ENCODE measurements around the gene ITGAV. TPM values are rescaled to one million over a fixed set of nuclear protein-coding genes. Genes with fewer than 3 reads are reported as not detected.
A peak's percentile ranks its signal among the peaks of the same experiment; 100 is the strongest.

Gene ITGAV
- total and polyA plus RNA-seq, 2 donors from 2014 or later: 26.3 to 99.0 TPM

DNA sequence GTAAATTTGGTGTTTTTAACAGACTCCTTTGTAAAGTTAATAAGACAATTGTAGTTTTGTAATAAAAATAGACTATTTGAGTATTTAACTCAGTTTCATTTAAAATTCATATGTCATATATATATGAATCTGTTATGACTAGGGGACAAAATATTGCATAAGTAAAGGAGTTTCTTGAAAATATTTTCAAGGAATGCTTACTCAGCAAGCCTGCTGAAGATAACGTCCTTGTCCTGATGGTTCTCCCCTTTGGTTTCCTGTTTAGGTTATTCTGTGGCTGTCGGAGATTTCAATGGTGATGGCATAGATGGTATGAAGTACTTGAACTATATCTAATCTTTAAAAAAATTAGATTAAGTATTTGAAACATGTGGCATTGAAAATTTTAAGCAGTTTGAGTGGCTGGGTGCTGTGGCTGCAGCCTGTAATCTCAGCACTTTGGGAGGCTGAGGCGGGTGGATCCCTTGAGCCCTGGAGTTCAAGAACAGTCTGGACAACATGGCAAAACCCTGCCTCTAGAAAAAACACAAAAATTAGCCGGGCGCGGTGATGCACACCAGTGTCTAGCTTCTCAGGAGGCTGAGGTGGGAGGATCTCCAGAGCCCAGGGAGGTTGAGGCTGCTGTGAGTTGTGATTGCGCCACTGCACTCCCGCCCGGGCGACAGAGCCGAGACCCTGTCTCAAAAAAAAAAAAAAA, 47.1 kb downstream of the ITGAV start:
- H3K36me3 ChIP-seq (ENCODE audit: control insufficient read depth in 2 of 3, insufficient read depth in 3 of 3, low read length in 3 of 3): peaks cover 2 to 7% (median 6%) of the 10 kb centered on the region in 3 donors
- no peak overlapping the region for H3K9ac ChIP-seq (ENCODE audit: low read length in 3 of 3)
- no peak overlapping the region for H3K27ac ChIP-seq (ENCODE audit: low read depth in 2 of 2, low read length in 2 of 2)
- intact Hi-C loops (cut with DNase I): no loop called here
- TF ChIP-seq CTCF (IDR thresholded peaks at IDR 0.05; ENCODE audit: borderline replicate concordance, extremely low read depth, insufficient read depth): no peak
- FAIRE-seq (no peak), DNase-seq (peak in 1 of 5 donors; percentile 24)
- no peaks in the 10 kb centered on the region for H3K27me3 ChIP-seq (ENCODE audit: control insufficient read depth, insufficient read depth, low read length)
- H3K4me1 ChIP-seq (ENCODE audit: control insufficient read depth in 2 of 3, insufficient read depth in 2 of 3, low read depth in 1 of 3, low read length in 3 of 3): no peaks in the 10 kb centered on the region
- no peaks in the 10 kb centered on the region for H3K9me3 ChIP-seq (ENCODE audit: control insufficient read depth in 2 of 3, insufficient read depth in 1 of 3, low read length in 3 of 3)
- no peak overlapping the region for H3K4me3 ChIP-seq (ENCODE audit: low read length in 3 of 3)

- Histone ChIP-seq H3K36me3 (ENCODE audit: control insufficient read depth in 2 of 3, insufficient read depth in 3 of 3, low read length in 3 of 3) (peaks cover 2 to 7% (median 6%) of the 10 kb centered on the region in 3 donors), H3K9ac (ENCODE audit: low read length in 3 of 3) (no peak overlapping the region), H3K27me3 (ENCODE audit: control insufficient read depth, insufficient read depth, low read length) (no peaks in the 10 kb centered on the region), H3K9me3 (ENCODE audit: control insufficient read depth in 2 of 3, insufficient read depth in 1 of 3, low read length in 3 of 3) (no peaks in the 10 kb centered on the region), H3K4me3 (ENCODE audit: low read length in 3 of 3) (no peak overlapping the region), H3K27ac (ENCODE audit: low read depth in 2 of 2, low read length in 2 of 2) (no peak overlapping the region), H3K4me1 (ENCODE audit: control insufficient read depth in 2 of 3, insufficient read depth in 2 of 3, low read depth in 1 of 3, low read length in 3 of 3) (no peaks in the 10 kb centered on the region)
- intact Hi-C loops (cut with DNase I): no loop called here
- FAIRE-seq (no peak), DNase-seq (no peak)
- TF ChIP-seq CTCF (IDR thresholded peaks at IDR 0.05; ENCODE audit: borderline replicate concordance, extremely low read depth, insufficient read depth): no peak
Measured at GRCh38 chr2:186637497-186637800, 47.6 kb downstream of the ITGAV start.

DNA sequence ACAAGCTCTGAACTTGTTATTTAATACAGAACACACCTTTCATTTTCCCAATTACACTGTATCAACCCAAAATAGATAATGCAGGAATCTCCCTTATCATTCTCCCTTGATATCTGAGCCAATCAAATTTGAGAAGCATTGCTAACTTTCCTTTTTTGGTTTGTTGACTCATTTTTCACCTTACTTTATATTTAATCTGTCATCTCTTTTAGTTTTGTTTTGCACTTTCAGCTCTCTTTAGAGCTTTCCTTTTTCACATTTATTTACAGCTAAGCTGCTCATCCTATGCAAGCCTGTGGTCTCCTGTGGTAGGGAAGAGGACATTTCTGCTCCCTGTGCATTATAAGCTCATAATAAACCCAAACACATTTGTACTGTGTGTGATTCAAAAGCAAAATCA, 50.1 kb downstream of the ITGAV start:
- no peaks in the 10 kb centered on the region for H3K4me1 ChIP-seq (ENCODE audit: control insufficient read depth in 2 of 3, insufficient read depth in 2 of 3, low read depth in 1 of 3, low read length in 3 of 3)
- H3K36me3 ChIP-seq (ENCODE audit: control insufficient read depth in 2 of 3, insufficient read depth in 3 of 3, low read length in 3 of 3): peaks cover 2 to 10% (median 7%) of the 10 kb centered on the region in 3 donors
- FAIRE-seq (no peak), DNase-seq (no peak)
- intact Hi-C loops (cut with DNase I): loop anchor here (10.0 kb wide), 1 partner anchor 135 kb away; no protein-coding TSS in a partner anchor
- no peak overlapping the region for H3K4me3 ChIP-seq (ENCODE audit: low read length in 3 of 3)
- H3K27ac ChIP-seq (ENCODE audit: low read depth in 2 of 2, low read length in 2 of 2): no peak overlapping the region
- no peak for TF ChIP-seq CTCF (IDR thresholded peaks at IDR 0.05; ENCODE audit: borderline replicate concordance, extremely low read depth, insufficient read depth)
- H3K9me3 ChIP-seq (ENCODE audit: control insufficient read depth in 2 of 3, insufficient read depth in 1 of 3, low read length in 3 of 3): no peaks in the 10 kb centered on the region
- H3K9ac ChIP-seq (ENCODE audit: low read length in 3 of 3): no peak overlapping the region
- H3K27me3 ChIP-seq (ENCODE audit: control insufficient read depth, insufficient read depth, low read length): no peaks in the 10 kb centered on the region

Data from kidney (tissue), 14 donors.